ENCODE data around the gene MMD.
"Not testable (repeated sequence)": the region's sequence is repeated elsewhere in the genome, so short reads cannot be mapped to it uniquely, and the experiment has no call there.

Gene MMD

DNA sequence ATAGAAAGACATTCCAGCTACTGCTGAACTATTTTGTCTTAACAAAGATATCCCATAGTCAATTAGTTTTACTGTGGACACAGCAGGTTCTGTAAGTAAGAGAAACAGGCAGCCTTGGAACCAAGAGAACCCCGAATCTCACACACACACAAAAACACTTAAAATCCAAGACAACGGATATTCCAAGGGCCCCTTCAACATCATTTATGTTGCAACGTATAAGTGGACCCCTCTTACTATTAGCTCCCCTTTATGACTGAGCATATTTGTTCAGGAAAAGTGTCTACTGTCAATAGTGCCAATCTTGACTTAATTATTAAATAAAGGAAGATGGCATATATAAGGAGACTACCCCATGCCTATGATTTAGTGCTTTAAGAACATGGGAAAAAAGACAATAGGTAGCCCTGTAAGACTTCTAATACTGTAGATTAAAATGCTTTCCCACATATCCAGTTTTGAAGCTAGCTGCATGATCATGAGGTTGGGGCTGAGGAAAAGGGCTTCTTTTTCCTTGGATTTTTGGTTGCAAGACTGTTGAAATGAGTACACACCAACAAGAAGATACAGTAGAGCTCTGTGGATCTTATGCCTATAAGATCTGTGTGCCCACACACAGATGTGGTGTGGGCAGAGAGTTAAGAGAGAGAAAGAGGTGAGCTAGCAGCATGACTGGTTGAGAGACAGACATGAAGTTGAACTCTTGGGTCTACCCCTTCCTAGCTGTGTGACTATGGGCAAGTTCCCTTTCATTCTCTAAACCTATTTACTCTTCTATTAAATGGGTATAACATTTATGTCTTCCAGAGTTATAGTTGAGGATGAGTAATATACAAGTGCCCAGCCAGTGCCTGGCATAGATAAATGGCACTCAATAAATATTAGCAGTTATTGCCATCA is 3.0 kb downstream of the MMD start:
- no peak for DNase-seq

DNA sequence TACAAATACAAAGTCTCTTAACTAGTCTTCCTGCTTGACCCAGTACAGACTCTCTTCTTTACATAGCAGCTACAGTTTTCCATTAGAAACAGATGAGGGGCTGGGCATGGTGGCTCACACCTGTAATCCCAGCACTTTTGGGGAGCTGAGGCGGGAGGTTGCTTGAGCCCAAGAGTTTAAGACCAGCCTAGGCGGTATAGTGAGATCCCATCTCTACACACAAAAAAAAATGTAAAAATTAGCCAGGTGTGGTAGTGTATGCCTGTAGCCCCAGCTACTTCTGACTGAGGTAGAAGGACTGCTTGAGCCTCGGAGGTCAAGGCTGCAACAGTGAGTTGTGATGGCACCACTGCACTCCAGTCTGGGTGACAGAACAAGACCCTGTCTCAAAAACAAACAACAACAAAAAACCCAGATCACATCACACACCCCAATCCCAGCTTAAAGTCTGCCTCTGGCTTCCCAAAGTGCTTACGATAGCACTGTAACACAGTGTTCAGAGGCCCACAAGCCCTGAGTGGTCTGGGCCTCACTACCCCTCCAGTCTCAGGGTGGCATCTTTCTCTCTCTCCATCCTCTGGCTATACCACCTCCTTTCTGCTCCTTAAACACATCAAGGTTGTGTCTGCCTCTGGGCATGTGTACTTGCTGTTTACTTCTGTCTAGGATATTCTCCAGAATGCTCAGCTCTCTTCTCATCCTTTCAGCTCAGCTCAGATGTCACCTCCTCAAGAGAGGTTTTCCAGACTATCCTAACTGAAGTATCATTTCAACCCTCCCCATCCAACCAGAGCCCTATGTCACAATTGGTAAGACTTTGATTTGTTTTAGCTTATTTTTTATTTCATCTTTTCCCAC is 4.0 kb downstream of the MMD start:
- no peak for DNase-seq

DNA sequence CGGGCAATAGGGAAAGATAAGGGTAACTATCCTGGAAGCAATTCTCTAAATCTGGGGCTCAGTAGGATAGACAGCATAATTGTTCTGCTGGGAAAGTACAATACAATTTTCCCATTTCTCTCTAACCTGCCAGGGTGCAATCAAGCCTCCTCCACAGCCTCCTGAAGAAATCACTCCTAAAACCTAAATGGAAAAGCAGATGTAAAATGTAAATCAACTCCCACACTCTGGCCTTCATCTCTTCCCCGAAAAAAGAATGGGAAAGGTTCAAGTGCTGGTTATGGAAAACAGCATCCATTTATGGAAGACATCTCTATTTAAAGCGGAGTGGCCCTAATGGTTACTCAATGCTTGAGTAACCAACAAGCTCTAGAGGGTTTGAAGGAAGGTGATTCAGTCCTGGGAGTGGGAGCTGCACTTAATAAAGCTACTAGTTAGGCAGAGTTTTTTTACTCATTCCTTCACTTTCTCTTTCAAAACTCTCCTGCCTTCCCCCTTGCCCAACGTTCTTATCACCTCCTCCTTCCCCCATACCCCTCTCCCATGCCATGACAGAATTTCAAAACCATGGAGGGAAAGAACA is 5.1 kb downstream of the MMD start:
- DNase-seq: no peak

DNA sequence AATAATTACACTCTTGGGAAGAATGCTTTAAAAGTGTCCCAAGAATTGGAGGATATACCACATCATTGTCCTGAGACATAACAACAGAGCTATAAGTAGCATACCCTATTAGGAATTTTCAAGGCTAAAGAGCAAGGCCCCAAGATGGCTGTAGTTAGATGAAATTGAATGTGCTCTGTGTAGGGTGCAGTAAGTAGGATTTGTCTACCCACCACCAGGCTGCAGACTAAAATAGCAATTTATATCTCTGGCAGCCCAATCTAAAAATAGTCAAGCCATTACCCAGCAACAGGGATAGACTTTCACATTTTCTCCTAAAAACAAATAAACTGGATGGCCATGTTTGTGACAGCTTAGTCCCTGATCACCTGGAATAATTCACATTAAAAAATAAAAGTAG is 5.6 kb downstream of the MMD start:
- no peak for DNase-seq

DNA sequence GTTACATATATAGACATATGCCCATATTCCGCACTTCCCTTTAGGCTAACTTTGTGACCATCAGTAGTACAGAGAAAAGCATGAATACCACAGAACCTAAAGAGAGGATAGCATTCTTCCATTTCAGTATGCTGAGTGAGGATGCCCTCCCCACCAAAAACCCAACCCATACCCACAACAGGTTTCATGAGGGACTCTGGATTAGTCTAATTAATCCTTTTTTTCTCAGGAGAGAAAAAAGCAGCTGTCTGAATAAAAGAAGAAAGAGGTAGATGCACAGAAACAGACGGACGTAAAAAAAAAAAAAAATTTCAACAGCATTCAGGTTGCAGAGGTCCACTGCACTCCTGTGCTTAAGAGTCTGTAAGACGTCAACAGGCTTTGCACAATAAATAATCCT is 6.7 kb downstream of the MMD start:
- no peak for DNase-seq

DNA sequence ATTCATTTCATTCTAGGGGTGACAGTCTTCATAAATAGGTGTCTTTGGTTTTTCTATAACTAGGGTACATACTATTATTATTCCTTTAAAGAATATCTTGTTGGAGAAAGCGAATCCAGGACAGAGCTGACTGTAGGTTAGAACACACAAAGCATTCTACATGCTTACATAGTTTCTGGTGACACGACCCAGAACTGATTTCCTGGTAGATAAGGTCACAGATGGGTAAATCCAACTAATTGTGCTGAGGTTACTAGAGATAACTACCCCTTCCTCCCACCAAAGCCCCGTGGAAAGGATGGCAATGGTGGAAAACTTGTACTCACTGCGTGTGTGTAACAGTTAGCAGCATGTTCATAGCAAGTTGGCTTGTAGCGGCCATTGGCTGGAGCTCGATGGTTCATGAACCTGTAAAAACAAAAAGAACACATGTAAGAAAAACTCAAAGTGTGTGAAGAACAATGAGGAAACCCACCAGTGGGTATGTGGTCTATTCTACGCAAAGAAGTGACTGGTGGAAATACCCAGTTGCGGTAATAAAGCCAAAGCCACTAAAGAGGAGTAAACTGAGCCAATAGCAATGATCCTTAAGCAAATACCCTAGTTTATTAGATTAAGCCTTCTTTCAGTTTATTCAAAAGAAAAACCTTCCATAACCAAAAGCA is 7.7 kb downstream of the MMD start:
- DNase-seq: no peak

DNA sequence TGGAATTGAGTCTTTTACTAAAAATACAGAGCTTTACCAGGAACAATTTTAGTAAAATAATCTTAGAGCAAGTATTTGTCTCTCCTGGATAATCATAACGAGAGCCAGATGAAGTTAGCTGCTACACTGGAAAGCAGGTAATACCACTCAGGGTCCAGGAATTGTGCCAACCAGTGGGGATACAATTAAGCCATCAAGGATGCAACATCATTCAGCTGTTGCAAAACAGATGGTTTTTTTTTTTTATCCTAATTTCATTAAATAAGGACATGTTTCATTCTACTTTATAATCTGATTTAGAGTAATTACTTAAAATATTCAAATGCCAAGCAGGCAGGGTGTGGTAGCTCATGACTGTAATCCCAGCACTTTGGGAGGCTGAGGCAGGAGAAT is 10.2 kb downstream of the MMD start:
- no peak for DNase-seq

DNA sequence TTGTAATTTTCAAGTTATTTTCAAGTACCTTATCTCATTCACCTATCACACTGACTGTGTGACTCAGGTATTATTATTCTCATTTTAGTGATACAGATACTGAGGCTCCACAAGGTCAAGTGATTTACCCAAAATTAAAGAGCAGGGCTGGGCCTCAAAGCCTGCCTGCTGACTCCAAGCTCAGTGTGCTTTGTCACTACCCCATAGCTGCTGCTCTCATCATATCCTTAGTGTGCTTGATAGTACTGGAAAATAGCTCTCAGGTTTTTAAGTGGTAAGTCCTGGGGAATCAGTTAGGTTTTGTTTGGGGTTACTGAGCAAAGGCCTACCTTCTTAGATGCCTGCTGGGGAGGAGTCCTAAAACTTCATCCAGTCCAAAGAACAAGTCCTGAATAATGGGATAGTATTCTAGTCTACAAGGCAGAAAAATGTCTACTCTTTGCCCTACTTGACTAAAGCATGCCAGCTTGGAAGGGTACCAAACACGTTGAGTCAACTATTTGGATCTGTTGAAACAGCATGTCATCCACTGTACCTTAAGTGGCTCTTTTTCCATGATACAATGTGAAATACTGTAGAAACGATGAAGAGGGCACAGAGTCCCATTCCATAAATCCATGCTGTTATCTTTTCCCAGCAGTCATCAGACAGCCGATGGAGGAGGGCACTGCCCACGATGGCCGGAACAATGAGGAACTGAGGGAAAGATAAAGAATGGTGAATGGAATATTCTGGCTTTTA is 10.7 kb downstream of the MMD start:
- DNase-seq: no peak

DNA sequence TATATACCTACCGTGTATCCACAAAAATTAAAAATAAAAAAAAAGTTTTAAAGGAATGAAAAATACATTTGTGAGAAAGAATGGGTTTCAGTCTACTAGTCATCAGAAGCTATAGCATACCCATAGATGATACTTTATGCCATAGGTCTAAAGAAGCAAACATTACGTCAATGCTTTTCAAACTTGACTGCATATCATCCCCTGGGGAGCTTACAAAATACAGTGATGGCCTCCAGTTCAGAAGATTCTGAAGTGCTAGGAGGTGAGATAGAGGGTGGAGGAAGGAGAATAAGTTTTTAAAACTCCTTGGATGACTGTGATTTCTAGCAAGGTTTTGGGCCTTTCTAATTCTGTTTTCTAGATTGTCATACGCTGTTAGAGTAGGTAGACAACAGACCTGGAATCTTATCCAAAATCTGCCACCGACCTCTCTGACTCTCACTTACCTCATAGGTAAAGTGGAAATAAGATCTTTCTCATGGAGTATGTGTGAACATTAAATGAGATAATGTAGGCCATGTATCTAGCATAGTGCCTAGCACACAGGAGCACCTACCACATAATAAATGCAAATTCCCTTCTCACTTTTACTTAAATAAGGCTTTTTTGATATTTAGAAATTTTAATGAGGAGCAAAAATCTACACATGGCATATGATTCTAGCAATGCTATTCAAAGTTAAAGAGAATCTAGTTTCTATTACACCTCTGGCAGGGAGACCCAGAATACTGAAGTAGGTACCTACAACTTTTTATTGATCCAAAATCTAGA is 12.4 kb downstream of the MMD start:
- no peak for DNase-seq

DNA sequence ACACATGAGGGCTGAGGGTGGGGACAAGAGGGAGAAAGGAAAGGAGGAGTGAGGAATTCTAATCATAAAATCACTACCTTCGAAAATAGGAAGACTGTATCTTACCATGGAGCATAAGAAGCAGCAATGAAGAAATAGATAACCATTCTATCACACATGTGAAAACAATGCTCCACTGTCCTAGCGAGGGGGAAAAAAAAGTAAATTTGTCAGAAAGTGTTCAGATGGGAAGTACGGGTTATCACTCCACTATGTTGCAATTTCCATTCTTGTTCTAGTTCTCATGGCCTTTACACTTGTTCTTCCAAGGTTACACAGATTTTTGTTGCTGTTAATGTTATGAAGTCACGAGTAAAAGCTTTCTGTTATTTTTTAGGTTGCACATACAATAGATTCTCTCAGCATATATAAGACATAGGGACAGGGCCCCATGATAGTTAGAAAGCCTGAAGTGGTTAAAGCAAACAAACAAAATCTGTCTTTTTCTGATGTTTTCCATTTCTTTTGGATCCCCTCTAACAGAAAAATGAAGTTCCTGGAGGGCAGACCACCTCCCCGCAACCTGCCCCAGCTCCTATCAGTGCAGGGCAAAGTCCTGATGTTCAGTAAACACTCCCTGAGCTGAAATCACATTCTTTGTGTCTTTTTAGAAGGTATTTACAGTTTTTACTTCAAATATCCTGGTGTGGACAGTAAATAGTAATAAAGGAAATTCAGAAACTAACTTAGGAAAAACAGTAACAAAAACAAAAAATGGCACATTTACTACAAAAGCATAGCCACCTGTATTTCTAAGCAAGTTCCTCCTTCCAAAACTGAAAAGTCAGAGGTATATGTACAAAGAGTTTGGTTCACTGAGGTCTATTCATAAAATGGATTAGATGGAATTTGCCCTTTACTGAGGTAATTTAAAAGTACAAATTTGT is 13.7 kb downstream of the MMD start:
- DNase-seq: no peak

DNA sequence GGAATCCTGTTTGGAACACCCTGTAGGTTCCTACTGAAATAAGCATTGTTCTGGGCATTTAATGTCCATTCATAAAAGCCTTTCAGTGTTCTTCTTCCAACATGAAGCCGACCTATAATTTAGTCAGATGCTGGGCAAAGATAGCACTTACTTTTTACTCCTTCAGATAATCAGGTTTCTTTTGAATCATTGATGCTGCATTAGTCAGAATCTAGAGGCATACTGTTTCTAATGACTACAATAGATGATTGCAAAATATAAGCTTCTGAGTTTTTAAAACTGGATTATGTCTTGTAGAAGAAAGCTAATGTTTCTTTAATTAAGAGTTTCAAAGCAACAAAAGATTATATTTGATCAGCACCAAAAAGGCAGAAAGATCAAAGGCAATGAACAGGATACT is 16.0 kb downstream of the MMD start:
- DNase-seq: no peak

DNA sequence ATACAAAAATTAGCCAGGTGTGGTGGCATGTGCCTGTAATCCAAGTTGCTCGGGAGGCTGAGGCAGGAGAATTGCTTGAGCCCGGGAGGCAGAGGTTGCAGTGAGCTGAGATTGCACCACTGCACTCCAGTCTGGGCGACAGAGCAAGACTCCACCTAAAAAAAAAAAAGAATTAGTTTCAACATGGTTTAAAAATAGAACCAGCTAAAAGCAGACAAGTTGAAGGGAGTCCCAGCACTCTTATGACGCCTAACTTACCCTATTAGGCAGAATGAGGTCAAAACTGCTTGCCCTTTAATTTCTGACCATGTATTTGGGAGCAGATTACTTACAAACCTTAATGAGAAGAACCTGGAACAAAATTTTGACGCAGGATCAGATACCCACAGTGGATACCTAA is 17.4 kb downstream of the MMD start:
- not testable (repeated sequence) for DNase-seq

DNA sequence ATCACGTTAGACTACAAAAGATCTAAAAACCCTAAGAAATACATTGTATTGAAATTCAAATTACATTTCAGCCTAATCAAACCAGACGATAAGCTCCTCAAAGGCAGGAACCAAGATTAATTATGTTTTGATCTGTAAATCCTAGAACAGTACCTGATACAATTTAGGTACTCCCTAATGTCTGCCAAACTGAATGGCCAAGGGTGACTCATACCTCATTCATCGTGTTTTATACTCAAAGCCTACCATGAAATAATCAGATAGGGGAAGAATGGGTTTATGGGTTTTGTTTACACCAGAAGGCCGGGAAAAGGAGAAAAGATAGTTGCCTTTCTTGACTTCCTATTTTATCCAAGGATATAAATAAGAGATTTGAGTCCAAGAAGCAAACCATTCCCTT is 19.3 kb downstream of the MMD start:
- DNase-seq: no peak

DNA sequence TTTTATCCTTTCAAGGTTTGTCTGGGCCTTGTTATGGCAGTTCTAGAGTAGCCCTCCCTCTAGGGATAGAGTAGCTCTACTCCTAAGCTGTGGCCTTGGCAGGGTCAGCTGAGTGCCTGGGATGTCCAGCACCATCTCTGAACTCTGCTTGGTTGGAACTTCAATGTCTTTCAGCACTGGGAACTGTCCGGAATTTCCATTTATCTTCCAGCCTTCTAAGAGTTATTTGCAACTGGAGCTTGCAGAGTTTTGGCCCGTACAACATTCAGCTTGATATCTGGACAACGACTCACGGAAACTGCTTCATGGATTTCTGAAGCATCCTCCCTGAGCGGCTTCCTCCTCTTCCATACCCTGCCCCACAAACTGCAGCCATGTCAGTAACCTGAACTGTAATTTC is 22.9 kb downstream of the MMD start:
- no peak for DNase-seq

DNA sequence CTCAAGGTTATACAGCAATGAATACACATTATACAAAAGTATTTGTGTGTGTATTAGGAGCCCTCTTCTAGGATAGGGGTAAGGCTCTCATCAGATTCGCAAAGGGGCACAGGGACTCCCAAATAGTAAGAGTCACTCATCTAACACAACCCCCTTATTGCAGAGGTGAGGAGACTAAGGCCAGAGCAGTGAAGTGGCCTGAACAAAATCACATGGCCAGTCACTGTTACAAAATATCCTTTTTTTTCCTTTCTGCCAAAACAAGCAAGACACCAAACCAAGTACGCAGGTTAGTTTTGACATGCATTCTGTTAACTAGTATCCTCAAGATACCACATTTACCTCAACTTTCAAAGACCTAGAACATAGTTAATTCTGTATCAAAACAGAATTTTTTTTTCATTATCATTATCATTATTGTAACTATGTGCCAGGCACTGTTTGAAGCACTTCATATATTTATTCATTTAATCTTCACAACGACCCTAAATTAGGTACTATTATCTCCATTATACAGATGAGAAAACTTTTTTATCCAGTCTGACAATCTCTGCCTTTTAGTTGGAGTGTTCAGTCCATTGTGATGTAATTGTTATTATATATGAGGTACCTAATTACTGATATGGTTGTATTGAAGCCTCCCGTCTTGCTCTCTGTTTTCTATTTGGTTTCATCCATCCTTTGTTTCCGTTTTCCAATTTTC is 25.7 kb downstream of the MMD start:
- no peak for DNase-seq

DNA sequence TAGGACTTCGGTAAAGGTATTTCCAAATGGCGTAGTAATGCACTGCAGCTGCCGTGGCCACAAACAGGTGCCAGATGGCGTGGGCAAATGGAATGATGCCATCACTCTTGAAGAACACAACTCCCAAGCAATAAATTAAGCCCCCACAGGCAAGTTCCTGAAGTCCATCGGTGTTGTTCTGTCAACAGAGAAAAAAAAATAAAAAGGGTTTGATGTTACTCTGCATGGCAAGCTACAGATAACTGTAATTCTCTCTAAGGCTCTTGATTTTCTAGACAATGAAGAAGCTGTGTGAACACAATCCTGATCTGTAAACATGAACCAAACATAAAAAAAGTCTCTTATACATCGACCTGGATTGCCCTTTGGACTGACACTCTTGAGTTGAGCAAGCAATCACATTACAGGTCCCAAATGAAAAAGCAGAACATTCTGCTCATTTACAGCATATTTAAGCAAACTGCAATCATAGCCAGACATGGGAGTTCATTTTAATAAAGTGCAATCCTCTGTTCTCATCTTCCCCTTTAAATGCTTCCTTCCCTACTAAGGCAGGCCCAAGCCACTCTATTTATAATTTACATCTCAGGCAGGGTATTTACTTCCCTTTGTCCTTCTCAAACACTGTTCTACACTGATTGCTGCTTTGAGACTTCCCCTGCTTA is 27.1 kb downstream of the MMD start:
- DNase-seq: no peak

DNA sequence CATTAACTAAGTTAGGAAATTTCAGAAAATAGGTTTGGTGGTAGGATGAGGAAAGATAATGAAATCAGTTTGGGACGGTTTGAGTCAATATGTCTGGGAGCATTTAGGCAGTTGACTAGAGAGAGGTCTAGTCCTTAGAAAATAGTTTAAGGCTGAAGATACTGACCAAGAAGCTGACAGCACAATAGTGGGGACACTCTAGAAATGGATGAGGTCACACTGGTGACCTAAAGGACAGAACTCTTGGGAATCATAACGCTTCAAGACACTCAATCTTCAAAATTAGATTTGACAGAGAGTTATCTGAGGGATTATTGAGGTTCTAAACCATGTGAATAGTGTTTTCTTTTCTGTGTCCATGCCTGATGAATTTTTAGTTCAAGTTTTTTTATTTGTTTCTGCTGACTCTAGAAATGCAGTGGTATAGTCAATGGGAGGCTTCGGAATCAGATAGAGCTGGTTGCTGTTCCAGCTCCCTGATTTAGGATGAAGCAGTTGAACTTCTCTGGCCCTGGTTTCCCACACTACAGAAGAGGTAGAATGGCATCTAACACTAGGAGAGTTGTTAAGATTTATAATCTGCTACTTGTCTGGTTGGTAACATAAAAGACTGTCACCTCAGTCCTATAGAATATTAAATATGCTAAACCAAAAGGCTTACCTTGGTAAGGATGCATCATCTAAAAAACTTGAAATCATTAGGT is 29.7 kb downstream of the MMD start:
- no peak for DNase-seq

DNA sequence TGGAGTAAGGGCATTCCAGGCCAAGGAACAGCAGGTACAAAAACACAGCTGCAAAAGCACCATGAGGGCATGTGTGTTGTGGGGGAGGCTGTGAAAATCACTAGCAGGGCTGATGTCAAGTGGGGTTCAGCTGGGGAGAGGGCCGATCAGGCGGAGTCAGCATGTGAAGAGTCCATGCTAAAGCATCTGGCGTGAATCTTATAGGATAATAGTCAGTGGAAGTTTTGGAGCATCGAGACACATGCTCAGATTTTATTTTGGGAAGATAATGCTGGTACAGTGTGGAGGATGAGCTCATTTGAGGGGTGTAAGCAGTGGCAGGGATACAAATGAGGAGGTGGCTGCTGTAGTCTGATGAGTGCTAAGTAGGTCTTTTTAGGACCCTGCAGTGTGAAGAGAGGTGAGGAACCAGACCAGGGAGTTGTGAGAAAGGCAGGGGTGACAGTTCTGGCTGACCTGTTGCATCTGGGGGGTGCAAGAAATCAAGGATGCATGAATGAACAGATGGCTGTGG is 30.3 kb downstream of the MMD start:
- no peak for DNase-seq
